Activated CD8-positive, alpha-beta memory T cell treated with anti-CD3 and anti-CD28 coated beads, Interleukin-2, amount 50 U/mL, for 24 hours (primary cell): ENCODE results near the gene TNFRSF12A.
"Not testable (repeated sequence)": the region's sequence is repeated elsewhere in the genome, so short reads cannot be mapped to it uniquely, and the experiment has no call there.

Experiments used
- DNase-seq: peaks from one replicate; pipeline ENCODE4 v3.0.0-alpha.2; 2020; ENCODE audit errors: extremely low read depth

TNFRSF12A gene

GRCh38 chr16:3049921-3050481 lies 29.8 kb downstream of the TNFRSF12A start:
- DNase-seq = no peak

GRCh38 chr16:3050487-3050886 lies 30.3 kb downstream of the TNFRSF12A start:
- DNase-seq = no peak

- no peak for DNase-seq
These were observed 30.8 kb downstream of the TNFRSF12A start for GRCh38 chr16:3051009-3051408.

- no peak for DNase-seq
These were observed 31.3 kb downstream of the TNFRSF12A start for GRCh38 chr16:3051494-3051893.

- not testable (repeated sequence) for DNase-seq
These were observed 32.6 kb downstream of the TNFRSF12A start for GRCh38 chr16:3052571-3053329.

GRCh38 chr16:3053330-3053710 lies 33.2 kb downstream of the TNFRSF12A start:
- DNase-seq = not testable (repeated sequence)

- no peak for DNase-seq
These were observed 35.0 kb downstream of the TNFRSF12A start for GRCh38 chr16:3054965-3055733.

- not testable (repeated sequence) for DNase-seq
These were observed 35.6 kb downstream of the TNFRSF12A start for GRCh38 chr16:3055734-3056115.

GRCh38 chr16:3056336-3057180 lies 36.4 kb downstream of the TNFRSF12A start:
- no peak for DNase-seq

GRCh38 chr16:3057181-3058138 lies 37.3 kb downstream of the TNFRSF12A start:
- no peak for DNase-seq

GRCh38 chr16:3058139-3059030 lies 38.2 kb downstream of the TNFRSF12A start:
- DNase-seq = no peak

GRCh38 chr16:3059041-3059722 lies 39.0 kb downstream of the TNFRSF12A start:
- peak; percentile 49 for DNase-seq

GRCh38 chr16:3059723-3060242 lies 39.6 kb downstream of the TNFRSF12A start:
- DNase-seq = no peak

- DNase-seq = no peak
These were observed 40.4 kb downstream of the TNFRSF12A start for GRCh38 chr16:3060339-3061127.

- DNase-seq = no peak
These were observed 42.4 kb downstream of the TNFRSF12A start for GRCh38 chr16:3062553-3062952.

GRCh38 chr16:3063625-3064386 lies 43.6 kb downstream of the TNFRSF12A start:
- no peak for DNase-seq

- no peak for DNase-seq
These were observed 45.0 kb downstream of the TNFRSF12A start, which contains the start of gene IL32 for GRCh38 chr16:3065069-3065741. Gene IL32 (plus strand): TSS chr16:3065640. CDS start chr16:3065812, 172 bp downstream.
